ENCODE measurements around the gene COL6A1. TPM values are rescaled to one million over a fixed set of nuclear protein-coding genes. Genes with fewer than 3 reads are reported as not detected.

COL6A1 gene
- total RNA-seq, 1 donor from 2014 or later, result 135 TPM

GRCh38 chr21:45938453-45938755, 43.2 kb upstream of the COL6A1 start:
- TF ChIP-seq CTCF (conservative IDR thresholded peaks at IDR 0.05; ENCODE audit: low read depth, low read length), result no peak
- DNase-seq (ENCODE audit: low read depth), result no peak
- H3K4me3 ChIP-seq (ENCODE audit: low read depth, low read length), result no peak overlapping the region

GRCh38 chr21:45938811-45939520, 42.6 kb upstream of the COL6A1 start:
- H3K4me3 ChIP-seq (ENCODE audit: low read depth, low read length), result no peak overlapping the region
- DNase-seq (ENCODE audit: low read depth), result no peak
- no peak for TF ChIP-seq CTCF (conservative IDR thresholded peaks at IDR 0.05; ENCODE audit: low read depth, low read length)

- H3K4me3 ChIP-seq (ENCODE audit: low read depth, low read length), result no peak overlapping the region
- no peak for TF ChIP-seq CTCF (conservative IDR thresholded peaks at IDR 0.05; ENCODE audit: low read depth, low read length)
- no peak for DNase-seq (ENCODE audit: low read depth)
These were observed 42.0 kb upstream of the COL6A1 start for GRCh38 chr21:45939521-45940045.

GRCh38 chr21:45940091-45940490, 41.5 kb upstream of the COL6A1 start:
- no peak for DNase-seq (ENCODE audit: low read depth)
- no peak for TF ChIP-seq CTCF (conservative IDR thresholded peaks at IDR 0.05; ENCODE audit: low read depth, low read length)

GRCh38 chr21:45940621-45941337, 40.8 kb upstream of the COL6A1 start:
- H3K4me3 ChIP-seq (ENCODE audit: low read depth, low read length), result no peak overlapping the region
- DNase-seq (ENCODE audit: low read depth), result no peak
- no peak for TF ChIP-seq CTCF (conservative IDR thresholded peaks at IDR 0.05; ENCODE audit: low read depth, low read length)

More at GRCh38 chr21:45940091-45940490, 41.5 kb upstream of the COL6A1 start:
- H3K4me3 ChIP-seq (ENCODE audit: low read depth, low read length), result no peak overlapping the region

- TF ChIP-seq CTCF (conservative IDR thresholded peaks at IDR 0.05; ENCODE audit: low read depth, low read length), result no peak
- no peak overlapping the region for H3K4me3 ChIP-seq (ENCODE audit: low read depth, low read length)
- DNase-seq (ENCODE audit: low read depth), result no peak
These were observed 40.2 kb upstream of the COL6A1 start for GRCh38 chr21:45941338-45941710.

Data from epithelial cell of proximal tubule (primary cell).